Stimulated activated CD8-positive, alpha-beta memory T cell treated with anti-CD3 and anti-CD28 coated beads, Interleukin-12 subunit alpha, Interleukin-12 subunit beta, amount 100 ng/mL, for 24 hours (primary cell): ENCODE data around the gene ANKRD12.
A peak's percentile ranks its signal among the peaks of the same experiment; 100 is the strongest.
"Not testable (repeated sequence)": the region's sequence is repeated elsewhere in the genome, so short reads cannot be mapped to it uniquely, and the experiment has no call there.

ENCODE experiments used
- DNase-seq: peaks from one replicate; pipeline ENCODE4 v3.0.0-alpha.2; 2020; ENCODE audit errors: extremely low read depth

ANKRD12 gene

DNA sequence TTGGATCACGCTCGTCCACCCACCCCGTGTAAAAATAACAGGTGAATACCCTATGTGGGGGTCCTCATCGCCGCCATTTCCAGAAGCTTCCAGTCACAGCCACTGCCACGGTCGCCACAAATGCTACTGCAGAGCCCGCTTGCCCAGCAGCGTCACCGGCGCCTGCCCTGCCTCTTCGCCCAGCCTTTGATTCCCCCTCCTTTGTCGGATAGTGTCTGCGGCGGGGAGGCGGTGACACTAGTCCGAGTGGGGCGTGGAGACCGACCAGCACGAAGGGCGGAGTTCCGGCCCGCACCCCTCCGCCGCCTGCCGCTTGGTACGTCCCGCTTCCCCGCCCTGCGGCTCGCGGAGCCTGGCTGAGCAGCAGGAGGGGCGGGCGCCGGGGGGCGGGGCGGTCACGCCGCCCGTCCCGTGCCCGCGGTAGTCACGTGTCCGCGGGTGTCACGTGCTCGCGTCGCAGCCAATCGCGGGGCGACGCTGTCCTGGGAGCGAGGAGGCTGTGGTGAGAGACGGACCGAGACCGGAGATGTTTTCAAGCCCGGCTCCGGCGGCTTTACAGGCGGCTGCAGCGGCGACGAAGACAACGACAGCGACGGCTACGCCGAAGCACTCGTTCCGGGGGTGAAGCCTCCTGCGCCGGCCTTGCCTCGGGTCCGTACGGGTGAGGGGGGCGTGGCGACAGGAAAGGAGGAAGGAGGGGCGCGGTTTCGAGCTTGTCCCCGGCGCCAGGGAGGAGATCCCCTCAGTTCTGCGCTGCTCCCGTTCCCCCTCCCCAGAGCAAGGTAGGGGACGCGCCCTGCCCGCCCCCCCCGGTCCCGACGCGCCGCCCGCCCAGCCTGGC lies at the start of gene ANKRD12:
ANKRD12 (plus strand) TSS at position 467 of the 841 bp plus-strand sequence. CDS start 45,652 bp downstream, outside the sequence.
- DNase-seq, result peak; percentile 95

DNA sequence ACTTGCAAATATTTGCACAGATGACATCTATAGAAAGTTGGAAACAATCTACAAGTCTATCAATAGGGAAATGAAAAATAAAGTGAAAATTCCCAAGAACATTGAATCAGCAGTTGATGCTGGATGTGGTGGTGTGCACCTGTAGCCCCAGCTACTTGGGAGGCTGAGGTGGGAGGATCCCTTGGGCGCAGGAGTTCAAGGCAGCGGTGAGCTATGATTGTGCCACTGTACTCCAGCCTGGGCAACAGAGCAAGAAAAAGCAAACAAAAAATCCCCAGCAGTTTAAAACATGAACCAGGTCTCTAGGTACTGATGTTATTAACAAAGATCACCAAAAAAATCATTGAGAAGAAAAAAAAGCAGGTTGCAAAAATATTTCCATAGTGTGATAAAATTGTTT lies 49.4 kb upstream of the ANKRD12 start:
- DNase-seq, result no peak

DNA sequence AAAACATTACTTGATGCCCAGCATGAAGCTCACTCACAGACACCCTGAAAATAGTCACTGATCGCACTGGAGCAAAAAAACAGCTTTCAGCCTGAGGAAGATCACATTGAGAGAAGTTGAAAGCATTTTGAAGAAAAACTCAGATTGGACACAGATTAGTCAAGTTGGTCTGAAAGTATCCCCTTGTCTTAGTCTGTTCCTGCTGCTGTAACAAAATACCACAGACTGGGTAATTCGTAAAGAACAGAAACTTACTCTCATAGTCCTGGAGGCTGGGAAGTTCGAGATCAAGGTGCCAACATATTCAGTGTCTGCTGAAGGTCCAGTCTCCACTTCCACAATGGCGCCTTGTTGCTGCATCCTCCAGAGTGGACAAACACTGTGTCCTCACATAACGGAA lies 48.3 kb upstream of the ANKRD12 start:
- no peak for DNase-seq

DNA sequence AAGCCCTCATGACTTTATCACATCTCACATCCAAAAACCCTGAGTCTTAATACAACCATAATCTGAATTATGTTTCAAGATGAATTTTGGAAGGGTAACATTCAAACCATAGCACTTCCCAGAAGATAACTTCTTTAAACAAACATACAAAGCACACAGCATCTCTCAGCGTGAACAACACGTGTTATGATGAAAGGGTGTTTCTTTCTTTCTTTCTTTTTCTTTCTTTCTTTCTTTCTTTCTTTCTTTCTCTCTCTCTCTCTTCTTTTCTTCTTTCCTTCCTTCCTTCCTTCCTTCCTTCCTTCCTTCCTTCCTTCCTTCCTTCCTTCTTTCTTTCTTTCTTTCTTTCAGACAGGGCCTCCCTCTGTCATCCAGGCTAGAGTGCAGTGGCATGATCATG lies 47.9 kb upstream of the ANKRD12 start:
- not testable (repeated sequence) for DNase-seq

DNA sequence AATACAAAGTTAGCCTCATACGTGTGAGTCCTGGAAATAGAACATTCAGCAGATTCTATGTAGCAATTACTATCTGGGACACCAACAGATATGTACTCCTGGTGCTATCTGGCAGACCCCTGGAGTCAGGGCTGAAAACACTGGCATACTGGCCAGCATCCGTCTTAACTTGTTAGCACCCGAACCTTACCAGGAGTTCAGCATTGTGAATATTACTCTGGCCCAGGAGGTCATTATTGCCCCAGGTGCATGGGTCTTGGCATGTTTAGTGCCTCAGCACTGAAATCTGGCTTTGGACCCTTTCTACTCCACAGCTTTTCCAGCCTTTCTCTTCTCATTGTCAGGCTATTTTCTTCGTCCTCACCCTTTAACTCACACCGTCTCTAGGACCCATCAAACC lies 46.0 kb upstream of the ANKRD12 start:
- no peak for DNase-seq

DNA sequence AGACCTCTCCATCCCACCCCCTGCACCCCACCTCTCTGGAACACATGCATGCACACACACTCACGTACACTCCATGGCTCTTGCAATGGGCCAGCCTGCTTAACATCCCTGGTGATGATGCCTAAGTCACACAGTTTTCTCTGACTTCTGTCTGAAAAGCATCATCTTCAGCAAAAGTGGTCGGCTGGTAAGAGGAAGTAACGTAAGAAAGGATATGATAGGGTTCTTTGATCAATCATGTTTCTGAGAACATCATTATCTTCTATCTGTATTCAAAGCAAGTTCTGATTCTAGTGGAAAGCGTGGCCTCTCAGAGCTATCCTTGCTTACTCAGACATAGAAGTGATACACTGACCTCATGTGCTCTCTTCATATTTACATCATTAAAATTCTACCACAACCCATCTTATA lies 45.5 kb upstream of the ANKRD12 start:
- DNase-seq, result no peak

DNA sequence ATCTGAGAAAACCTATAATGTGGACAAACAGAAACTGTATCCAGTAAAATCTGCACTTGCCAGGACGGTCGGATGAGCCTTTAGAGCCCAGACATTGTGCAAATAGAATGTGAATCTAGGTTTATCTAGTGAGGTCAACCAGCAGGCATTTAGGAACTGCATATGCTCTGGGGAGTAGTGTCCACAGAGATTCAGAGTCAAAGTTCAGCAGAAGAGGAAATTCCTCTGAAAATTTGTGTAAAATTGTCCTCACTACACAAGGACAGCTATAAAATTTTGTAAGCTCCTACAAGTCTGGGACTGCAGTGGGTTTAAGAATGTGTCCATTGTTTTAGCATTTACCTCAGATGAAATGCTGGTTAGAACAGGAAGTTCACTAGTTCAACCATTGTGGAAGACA lies 43.9 kb upstream of the ANKRD12 start:
- no peak for DNase-seq

DNA sequence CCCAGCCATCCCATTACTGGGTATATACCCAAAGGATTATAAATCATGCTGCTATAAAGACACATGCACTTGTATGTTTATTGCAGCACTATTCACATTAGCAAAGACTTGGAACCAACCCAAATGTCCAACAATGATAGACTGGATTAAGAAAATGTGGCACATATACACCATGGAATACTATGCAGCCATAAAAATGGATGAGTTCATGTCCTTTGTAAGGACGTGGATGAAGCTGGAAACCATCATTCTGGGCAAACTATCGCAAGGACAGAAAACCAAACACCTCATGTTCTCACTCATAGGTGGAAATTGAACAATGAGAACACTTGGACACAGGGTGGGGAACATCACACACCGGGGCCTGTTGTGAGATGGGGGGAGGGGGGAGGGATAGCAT lies 43.5 kb upstream of the ANKRD12 start:
- DNase-seq, result not testable (repeated sequence)

DNA sequence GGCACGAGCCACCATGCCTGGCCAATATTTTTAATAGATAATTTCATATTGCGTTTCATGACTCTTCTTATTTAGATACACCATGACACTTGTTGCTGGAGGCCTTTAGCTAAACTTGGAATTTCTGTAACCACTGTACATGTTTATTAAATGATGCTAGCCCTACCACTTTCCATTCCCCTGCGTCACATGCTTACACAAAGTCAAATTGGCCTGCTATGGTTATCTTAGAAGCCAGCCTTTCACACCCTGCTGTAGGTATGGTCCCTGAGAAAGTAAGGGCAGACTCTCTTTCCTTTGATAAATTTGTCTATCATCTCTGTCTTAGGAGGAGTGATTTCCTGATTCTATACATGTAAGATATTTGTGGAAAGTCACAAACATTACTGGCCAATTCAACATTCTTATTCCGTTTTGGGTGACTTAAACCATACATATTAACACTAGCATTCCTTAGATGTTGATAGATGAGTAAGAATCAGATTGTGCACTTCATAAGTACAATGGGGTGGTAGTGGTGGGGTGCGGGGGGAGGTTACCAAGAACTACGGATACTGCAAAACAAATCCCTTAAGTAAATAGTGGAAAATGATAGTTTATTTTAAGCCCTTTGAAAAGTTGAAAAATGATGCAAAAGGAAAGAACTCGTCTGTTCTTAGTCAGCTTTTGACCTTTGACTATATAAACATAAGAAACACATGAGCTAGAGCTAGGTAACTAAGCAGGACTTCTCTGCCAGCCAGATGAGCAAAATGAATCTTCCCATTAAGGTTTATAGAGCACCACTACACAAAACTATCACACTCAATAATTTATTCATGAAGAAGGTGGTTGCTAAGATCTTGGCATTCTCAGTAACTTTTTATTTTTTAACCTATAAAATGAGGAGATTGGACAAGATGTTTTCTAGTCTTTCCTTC lies 42.0 kb upstream of the ANKRD12 start:
- no peak for DNase-seq

DNA sequence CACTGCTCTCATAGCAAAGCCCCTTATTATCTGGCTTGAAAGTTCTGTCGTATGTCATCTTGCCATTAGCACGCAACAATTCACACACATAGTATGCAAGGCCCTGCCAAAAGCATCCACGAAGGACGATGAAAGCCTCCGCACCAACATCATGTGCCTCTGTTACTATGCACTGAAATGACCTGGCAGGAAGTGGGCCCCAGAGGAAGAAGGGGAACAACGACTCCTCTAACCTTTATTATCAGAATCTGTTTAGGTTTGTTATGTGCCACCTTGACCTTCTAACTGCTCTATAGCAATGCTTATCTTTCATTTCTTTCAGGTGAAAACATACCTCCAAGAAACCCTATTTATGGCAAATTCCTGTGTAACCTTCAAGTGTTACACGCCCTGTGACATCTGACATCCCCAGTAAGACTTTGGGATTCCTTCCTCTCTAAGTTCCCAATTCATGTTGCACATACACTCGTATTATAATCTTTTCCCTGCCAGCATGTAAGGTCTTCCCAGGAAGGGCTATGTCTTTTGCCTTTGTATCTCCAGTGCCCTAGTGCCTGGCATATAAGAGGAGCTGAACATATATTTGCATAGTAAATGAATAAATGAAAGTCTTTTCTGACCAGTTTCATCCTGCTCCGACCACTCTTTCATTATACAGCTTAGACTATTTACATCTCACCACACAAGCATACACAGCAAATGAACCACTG lies 41.1 kb upstream of the ANKRD12 start:
- DNase-seq, result no peak

DNA sequence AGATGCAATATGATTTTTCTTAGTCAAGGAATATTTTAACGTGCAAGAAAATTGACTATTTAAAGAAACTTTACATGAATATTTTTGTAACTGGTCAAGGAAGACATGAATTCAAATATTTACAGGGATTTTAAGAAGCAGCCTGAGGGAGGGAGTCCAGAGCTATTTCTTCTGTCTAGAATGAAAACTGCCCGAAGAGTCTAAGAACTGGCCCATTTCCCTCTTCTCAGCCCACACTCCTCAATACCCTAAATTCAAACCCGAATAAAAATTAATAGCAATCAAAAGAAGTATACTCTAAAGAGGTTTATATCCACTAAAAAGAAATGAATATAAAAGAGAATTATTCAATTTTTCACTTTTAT lies 40.6 kb upstream of the ANKRD12 start:
- no peak for DNase-seq

DNA sequence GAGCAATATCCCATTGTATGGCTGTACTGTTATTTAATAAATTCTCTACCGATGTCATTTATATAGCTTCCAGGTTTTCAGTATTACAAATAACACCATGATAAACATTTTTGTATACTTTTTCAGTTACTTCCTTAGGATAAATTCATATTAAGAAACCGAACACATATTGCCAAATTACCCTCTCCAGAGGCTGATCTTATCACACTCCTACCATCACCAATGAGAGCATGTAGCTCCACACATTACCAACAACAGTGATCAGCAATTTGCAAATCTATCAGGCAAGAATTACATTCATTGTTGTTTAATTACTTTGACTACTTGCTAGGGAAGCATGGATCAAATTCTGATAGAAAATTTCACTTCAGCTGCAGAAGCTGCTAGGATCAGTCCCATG lies 39.9 kb upstream of the ANKRD12 start:
- DNase-seq, result no peak

DNA sequence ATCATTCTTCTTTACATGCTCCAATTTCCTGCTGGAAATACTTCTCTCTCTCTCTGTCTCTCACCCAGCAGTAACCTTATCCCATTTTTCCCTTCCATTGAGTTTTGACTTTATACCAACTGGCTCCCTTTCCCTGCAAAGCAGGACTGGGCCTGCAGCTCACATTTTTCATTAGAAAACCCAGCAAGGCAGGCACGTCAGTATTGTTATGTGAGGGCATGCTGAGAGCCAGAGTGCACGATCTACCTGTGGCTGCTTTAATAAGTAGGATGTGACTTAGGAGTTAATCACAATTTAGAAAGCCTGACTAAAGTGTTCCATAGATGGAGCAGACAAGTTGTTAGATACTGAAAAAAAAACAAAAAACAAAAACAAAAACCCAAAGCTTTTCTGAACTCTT lies 39.2 kb upstream of the ANKRD12 start:
- no peak for DNase-seq

DNA sequence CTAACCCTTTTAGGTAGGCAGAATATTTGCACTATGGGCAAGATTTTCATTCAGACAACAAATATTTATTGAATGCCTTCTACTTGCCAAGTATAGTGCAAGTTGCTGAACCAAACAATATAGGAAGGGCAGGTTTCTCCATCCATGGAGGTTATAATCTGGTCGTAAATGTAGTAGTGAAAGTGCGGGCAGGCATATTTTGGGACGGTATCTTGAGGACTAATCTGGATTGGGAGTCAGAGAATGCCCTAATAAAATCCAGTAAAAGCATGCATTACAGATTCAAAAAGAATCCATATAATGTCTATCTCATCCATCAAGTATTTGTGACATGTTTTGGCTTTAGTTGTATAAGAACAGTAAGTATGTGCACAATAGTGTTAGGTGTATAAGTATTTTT lies 35.8 kb upstream of the ANKRD12 start:
- DNase-seq, result no peak

DNA sequence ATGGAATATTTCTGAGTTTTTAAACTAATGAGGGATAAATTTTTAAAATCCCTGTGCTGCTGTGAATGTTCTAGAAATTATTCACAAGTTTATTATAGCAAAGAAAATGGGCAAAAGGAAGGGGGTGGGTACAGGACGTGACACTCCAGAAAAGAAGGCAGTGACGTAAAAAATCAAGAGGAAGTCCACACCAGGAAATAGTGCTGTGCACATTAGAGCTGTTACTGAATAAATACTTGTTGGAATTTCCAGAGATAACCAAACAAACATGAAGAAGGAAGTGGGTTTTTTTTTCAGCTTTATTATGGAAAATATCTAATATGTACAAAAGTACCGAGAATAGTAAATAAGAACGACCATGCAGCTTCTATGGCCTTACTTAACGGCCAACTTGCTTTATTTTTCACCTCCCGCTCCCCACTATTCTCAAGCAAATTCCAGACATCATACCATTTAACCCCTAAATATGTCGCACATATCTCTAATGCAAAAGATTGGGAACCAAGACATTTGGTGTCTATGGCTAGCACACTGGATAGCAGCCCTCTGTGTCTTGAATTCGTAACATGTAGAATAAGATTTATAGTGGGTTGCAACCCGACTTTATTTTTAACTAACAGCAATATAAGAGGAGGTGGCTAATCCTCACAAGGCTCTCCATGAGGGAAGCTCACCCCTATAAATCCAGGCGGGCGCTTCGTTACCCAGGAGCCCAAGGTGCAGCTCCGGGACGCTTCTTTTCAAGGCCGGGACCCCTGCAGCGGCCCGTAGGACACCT lies 34.7 kb upstream of the ANKRD12 start:
- DNase-seq, result no peak

DNA sequence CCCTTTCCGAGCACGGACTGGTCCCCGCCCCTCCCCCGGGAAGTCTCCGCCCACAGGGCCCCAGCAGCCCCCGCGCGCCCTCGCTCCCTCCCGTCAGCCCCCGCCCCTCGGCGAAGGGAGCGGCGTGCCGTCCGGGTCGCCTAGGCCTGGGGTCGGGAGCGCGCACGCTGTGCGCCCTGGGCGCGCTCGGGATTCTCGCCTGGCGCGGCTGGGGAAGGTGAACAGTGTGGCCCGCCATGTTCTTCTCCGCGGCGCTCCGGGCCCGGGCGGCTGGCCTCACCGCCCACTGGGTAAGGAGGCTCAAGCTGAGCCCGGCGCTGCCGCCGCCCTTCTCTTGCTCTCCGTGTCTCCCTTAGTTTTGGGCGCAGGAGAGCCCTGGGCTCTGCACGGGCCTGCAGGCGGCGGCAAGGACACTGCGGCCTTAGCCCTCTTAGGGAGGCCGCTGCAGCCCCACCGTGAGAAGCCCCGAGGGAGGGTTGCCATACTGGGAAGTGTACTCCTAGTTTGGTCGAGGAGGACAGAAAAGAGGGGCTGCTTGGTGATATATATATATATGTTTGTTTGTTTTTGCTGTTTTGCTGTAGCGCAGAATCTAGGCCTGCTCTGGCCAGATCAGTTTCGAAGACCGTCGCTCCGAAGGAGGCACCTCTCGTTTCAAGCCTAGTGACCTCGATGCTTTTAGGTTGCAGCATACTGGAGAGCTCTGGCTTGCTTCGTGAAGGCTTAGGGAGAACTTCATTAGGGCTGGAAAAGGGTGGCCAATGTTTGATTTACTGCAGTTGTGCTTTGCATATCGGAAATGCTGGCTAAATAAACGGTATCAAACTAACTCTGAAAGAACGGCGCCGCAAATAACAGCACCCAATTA lies 33.8 kb upstream of the ANKRD12 start, which contains the start of gene NDUFV2:
NDUFV2 (plus strand) TSS at position 192 of the 868 bp plus-strand sequence; CDS start at position 237, 45 bp downstream.
- DNase-seq, result peak; percentile 97

DNA sequence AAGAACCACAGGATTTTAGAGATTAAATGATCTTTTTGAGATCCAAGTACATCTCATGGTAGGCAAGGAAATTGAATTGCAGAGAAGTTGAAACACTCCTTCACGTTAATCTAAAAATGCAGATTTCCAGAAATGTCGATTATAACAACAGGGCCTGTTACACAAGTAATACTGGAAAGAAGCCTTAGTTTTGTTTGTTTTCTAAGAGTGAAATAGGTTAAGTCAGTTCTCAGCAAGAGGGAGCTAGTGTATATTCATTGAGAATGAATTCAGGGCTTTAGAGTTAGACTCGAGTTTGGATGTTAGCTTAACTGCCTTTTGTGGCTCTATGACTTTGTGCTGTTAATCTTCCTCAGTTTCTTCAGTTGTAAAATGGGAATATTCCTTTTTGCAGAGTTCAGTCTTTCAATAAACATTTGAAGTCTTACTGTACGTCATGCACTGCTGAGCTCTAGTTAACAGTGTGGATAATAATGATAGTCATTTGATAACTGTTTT lies 33.2 kb upstream of the ANKRD12 start:
- DNase-seq, result no peak

DNA sequence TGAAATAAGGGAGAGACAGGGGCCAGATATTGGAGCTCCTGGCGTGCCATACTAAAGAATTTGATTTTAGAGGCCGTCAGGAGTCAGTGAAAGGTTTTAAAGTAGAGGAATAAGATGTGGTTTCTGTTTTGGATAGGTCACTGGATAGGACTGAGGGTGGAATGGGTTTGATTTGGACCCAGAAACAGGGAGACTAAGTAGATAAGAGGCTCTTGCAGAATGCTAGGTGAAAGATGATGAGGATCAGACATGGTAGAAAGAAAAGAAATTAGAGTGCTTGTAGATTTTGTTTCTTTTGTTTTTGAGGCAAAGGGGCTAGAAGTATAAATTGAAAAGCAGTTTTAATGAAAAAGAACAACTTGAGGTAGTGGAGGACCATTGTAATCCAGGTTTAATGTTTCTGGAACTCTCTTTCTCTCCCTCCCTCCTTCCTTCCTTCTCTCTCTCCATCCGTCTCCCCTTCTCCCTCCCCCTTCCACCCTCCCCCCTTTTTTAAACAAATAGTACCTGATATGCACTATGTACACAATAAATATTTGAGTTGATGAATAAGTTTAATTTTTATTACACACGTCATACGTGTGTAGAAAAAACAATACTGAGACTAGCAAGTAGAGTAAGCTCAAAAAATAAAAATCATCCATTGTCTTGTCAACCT lies 32.2 kb upstream of the ANKRD12 start:
- DNase-seq, result no peak

DNA sequence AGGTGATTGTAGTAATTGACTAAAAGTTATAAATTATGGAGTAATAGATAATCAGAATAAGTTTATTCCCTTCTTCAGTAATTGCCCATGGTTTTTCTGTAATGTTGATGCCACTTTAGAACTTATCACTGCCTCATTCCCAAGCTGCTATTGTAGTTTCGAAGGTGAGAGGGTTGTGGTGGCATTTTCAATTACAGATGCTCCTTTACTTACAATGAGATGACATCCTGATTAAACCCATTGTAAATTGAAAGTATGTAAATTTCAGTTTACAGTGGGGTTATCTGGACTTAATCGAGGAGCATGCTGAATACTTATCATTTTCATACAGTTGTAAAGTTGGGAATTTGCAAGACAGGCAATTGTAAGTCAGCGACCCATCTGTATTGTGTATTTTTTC lies 31.2 kb upstream of the ANKRD12 start:
- no peak for DNase-seq

DNA sequence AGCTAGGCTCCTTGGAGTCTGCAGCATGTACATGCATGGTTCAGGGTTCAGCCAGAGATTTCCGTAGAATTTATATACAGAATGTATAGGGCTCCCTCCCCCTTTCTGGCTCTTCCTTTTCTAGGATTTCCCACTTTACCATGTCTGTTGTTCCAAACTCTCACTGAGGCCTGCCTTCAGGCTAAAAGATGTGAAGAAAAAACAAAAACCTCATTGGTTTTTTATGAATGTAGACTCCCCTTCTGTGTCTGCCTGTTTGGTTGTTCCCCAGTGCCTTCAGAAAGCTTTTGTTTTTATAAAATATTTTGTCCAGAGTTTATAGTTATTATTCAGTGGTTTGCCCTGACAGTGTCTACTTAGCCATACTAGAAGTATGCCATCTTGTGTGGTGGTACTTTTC lies 30.5 kb upstream of the ANKRD12 start:
- no peak for DNase-seq
